ENCODE measurements around the gene POU2AF3.

The POU2AF3 gene

DNA sequence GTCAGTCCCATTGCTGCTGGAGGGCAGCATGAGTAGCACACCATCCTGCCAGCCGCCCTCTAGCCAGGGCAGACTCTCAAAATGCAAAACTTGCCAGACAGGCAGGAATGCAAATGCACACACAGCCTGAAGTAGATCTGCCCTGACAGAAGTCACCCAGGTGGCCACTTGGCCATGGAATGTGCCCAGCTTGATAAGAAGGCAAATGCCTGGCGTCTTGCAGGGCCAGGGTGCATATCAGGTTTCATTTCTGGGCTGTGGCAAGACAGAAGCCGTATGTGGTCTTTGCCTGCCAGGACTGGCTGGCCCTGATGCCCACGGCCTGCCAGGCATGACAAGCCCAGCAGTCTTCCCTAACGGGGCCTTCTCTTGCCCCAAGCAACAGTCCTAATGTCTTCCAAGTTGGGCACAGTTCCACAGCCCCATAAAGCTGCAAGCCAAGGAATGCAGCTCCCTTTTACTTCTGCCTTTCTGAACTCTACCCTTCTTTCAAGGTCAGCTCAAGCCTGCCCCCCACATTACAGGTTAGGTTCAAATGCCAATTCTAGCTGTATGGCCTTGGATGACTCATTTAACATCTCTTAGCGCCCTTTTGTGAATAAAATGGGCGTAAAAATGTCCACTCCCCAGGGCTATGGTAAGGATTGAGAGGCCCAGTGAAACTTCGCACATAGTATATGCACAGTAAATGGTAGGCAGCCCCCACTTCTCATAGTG lies 29.7 kb downstream of the POU2AF3 start:
- peak; percentile 22 for DNase-seq (ENCODE audit: low read depth, low spot score)

DNA sequence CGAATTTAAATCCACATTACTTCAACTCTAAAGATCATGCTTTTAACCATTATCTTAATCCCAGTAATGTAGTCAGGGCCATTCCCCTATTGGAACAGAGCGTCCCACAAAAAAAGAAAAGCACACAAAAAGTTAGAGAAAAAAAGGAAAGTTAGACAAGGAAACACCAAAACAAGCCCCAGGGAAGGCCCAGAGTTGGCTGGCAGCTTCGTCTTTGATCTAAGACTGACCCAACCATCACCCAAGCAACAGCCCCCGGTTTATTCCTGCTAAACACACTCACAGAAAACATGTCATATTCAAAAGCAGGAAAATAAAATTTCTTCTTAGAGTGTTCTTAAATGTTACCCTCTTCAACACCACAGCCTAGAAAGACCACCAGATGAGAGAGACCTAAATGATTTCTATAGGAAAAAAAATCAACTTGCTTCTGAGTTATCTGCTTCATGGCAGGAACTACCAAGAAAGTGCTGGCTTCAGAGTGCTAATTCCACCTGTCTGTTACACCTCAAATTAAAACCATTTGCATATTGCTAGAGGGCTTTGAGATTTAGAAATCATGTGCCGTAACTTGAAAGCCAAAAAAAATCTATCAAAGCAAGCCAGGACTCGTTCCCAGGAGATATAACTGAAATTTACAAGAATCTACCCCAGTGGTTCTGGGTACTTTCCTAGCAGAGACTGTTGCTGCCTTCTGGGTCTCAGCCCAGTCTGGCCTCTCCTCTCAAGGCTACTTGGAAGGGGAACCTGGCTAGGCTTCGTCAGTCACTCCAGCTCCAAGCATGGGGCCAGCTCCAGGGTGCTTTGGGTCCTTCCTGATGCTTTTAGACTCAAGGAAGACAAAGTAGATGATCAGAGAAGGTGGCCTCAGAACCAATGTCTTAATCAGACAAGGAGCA lies 31.2 kb downstream of the POU2AF3 start:
- DNase-seq (ENCODE audit: low read depth, low spot score): no peak

GRCh38 chr11:111330234-111330893 lies 32.0 kb downstream of the POU2AF3 start:
- no peak for DNase-seq (ENCODE audit: low read depth, low spot score)

GRCh38 chr11:111331711-111332479 lies 33.5 kb downstream of the POU2AF3 start:
- peak; percentile 43 for DNase-seq (ENCODE audit: low read depth, low spot score)

- DNase-seq (ENCODE audit: low read depth, low spot score): peak; percentile 16
These were observed 36.5 kb downstream of the POU2AF3 start for GRCh38 chr11:111334532-111335502.

DNA sequence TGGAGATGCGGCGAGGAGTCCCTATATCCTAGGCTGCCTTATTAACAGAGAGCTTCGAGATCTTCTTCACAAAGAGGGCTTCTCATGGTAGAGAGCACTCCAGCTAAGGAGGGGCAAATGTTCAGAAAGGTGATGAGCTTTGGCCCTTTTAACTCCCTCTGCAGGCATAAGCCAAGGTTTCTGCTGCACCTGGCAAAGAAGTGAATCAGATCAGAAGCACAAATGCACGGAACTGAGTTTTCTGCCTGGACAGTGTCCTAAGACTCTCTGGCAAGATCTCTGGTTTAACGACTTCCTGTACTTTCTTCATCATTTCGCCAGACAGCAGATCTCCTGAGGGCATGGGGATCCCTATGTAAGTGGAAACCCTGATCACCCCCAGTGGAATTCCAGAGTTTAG lies 37.2 kb downstream of the POU2AF3 start:
- no peak for DNase-seq (ENCODE audit: low read depth, low spot score)

DNA sequence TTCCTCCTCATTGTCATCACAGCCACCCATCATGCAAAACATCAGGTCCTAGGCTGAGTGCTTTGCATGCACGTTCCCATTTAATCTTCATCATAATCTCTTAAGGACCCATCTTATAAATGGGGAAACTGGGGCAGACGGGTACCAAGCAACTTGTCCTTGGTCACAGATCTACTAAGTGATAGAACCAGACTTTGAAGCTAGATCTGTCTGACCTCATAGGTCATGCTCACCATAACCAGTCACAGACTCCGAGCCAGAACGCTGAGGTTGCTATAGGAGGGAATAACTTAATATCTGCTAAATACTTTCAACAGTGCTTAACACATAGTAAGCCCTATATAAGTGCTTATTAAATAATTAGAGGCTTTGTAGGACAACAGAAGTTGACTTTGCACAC lies 37.7 kb downstream of the POU2AF3 start:
- no peak for DNase-seq (ENCODE audit: low read depth, low spot score)

DNA sequence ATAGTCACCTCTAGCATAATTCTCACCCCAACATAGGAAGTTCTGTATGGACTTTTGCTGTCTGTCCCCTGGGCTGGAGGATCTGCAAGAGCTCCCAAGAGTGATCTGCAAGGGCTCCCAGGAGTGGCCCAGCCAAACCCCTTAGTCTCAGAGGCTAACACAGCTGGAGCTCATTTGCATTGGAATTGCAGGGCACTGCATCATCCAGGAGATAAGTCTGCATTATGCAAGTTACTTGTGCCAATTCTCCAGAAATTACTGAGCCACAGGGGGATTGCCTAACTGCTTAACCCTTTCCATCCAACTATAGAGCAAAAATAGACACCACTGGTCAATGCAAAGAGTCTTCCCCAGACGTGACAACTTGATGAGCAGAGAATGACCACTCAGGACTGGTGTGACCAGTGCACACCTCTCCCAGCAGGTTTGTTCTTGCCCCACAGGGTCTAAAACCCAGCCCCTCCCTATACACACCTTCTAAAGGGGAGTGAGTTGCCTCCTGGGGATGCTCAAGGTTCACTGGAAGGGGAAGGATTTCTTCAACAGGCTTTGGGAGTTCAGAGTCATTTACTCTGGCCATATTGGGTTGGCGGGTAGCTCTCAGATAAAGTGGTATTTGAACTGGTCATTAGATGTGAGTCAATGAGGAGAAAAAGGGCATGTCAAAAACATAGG lies 38.4 kb downstream of the POU2AF3 start:
- peak; percentile 47 for DNase-seq (ENCODE audit: low read depth, low spot score)

DNA sequence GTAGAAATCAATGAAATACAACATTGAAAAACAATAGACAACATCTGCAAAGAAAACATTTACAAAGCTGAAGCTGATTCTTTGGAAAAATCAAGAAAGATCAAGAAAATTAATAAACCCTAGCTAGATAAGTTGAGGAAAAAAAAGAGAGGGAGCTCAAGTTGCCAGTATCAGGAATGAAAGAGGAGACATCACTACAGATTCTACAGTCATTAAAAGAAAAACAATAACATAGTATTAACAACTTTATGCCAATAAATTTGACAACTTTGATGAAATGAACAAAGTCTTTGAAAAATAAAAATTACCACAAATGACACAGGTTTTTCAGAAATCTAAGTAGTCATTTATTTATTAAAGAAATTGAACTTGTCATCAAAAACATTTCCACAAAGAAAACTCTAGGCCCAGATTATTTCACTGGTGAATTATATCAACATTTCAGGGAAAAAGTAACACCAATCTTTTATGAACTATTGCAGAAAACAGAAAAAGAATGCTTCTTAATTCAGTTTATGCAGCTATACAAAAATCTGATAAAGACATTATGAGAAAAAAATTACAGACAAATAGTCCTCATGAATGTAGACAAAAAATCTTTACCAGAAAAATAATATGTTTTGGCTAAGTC lies 41.5 kb downstream of the POU2AF3 start:
- no peak for DNase-seq (ENCODE audit: low read depth, low spot score)

DNA sequence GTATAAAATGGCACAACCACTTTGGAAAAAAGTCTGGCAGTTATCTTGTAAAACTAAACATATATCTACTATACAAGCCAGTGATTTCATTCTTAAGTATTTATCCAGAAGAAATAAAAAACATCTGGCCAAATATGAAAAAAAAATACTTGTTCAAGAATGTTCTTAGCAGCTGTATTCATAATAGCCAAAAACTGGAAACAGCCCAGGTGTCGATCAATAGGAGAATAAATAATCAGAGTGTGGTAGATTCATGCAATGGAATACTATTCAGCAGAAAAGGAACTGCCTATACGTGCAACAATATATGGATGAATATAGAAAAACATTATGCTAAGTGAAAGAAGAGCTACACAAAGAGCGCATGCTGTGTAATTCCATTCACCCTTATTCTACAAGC lies 44.0 kb downstream of the POU2AF3 start:
- no peak for DNase-seq (ENCODE audit: low read depth, low spot score)

DNA sequence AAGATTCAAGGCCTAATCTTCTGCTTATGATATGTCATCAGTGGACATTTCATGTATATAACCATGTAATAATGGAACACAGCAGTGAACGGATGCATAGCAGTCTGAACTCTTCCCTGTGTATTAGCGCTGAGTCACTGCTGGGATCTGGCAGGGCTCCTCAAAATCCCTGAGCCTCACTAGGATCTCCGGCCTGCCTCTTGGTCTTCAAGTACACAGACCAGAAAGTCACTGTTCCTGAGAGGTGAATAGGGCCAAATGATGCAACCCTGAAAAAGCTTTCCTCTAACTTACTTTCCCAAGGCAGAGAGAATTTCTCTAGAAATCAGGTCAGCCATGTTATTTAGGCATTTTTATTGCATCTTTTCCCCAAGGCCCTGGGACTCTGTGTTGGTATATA lies 45.7 kb downstream of the POU2AF3 start:
- DNase-seq (ENCODE audit: low read depth, low spot score): peak; percentile 21

- DNase-seq (ENCODE audit: low read depth, low spot score): no peak
These were observed 48.8 kb downstream of the POU2AF3 start for GRCh38 chr11:111347002-111347722.

GRCh38 chr11:111347723-111348115 lies 49.4 kb downstream of the POU2AF3 start:
- no peak for DNase-seq (ENCODE audit: low read depth, low spot score)

DNA sequence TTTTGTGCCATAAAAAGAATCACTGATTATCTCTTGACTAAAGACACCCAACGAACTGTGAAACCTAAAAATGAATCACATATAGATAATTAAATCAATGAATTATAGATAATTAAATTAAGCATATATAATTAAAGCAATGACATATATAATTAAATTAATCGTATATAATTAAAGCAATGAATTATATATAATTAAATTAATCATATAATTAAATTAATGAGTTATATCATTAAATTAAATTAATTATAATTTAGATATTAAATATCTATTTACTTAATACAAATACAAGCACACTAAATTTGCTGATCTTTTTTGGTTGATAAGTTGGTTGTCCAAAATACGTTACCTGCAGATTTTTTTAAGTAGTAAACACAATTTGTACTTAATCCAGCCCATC lies 49.8 kb downstream of the POU2AF3 start:
- DNase-seq (ENCODE audit: low read depth, low spot score): no peak

GRCh38 chr11:111349191-111349695 lies 50.9 kb downstream of the POU2AF3 start:
- DNase-seq (ENCODE audit: low read depth, low spot score): no peak

GRCh38 chr11:111350811-111351210 lies 52.5 kb downstream of the POU2AF3 start:
- DNase-seq (ENCODE audit: low read depth, low spot score): no peak

- DNase-seq (ENCODE audit: low read depth, low spot score): no peak
These were observed 53.2 kb downstream of the POU2AF3 start for GRCh38 chr11:111351374-111352055.

GRCh38 chr11:111352231-111352746 lies 53.9 kb downstream of the POU2AF3 start:
- DNase-seq (ENCODE audit: low read depth, low spot score): no peak
